Stimulated activated CD4-positive, alpha-beta T cell treated with anti-CD3 and anti-CD28 coated beads, Interleukin-15, amount 100 ng/mL, for 48 hours (primary cell): Measurements from ENCODE around the gene IFNA5.

Experiments
- DNase-seq, 2 donors: peaks; one replicate each; pipeline ENCODE4 v3.0.0-alpha.2; 2020; ENCODE audit warnings: low read depth in 2 of 2

Gene IFNA5

DNA sequence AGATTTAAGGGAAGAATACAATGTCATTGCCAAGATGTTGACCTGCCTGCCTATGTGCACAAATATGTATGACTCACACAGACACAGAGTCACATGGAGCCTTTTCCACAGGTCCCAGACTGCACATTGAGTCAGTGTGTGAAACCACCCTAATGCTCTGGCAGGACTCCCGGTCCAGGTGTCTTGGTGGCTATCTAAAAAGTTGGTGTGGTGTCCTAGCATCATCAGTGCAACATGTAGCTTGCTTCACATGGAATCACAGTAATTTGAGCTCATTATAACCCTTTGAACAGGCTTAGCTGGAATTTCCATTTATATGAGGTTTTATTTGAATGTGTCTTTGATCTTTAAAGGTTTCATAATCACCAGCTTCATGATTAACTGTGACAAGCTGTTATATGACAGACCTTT is 10.7 kb downstream of the IFNA5 start:
- no peak for DNase-seq

DNA sequence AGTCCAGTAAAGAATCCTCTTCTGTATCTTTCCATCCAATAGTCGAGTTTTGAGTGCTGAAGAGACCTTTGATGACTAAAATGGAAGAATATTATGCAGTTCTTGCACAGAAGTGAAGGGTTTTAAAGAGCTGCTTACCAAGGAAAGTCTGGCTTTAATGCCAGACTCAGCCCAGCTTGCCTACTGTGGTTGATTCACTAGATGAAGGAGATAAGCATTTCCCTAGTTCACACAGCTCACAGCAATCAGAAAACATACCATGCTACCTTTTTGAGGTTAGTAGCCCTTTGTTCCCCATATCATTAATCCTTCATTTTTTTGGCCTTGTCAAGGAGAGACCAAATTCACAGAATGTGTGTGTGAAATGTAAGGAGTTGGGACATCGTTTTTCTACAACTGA is 15.3 kb downstream of the IFNA5 start:
- DNase-seq: no peak

DNA sequence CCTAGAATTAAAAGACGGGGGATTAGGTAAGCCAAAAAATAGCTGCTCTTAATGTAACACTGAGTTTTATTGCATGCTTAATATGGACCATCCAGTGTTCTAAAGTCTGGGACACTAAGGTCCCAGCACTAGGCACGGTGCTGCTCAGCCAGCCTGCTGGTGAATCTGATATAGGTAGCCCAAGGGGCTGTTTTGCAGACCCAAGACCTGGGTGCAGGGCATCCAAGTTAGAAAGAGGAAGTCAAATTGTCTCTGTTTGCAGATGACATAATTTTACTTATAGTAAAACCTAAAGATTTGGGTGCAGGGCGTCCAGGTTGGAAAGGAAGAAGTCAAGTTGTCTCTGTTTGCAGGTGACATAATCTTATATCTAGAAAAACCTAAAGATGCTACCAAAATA is 17.8 kb downstream of the IFNA5 start:
- DNase-seq: no peak

DNA sequence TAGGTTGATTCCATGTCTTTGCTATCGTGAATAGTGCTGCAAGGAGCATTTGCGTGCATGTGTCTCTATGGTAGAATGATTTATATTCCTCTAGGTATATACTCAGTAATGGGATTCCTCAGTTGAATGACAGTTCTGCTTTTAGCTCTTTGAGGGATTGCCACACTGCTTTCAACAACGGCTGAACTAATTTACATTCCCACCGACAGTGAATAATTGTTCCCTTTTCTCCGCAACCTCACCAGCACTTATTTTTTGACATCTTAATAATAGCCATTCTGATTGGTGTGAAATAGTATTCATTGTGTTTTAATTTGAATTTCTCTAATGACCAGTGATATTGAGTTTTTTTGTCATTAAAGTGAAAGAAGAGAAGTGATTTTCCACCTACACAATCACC is 18.5 kb downstream of the IFNA5 start:
- no peak for DNase-seq

DNA sequence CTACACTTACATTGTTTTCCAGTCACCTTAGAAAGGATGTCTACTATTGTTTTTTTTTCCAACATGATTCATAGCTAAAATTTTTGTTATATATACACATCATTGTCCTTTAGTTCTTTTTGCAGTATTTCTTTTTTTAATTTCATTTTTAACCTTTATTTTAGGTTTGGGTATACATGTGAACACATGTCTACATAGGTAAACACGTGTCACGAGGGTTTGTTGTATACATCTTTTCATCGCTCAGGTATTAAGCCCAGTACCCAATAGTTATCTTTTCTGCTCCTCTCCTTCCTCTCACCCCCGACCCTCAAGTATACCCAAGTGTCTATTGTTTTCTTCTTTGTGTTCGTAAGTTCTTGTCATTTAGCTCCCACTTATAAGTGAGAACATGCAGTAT is 19.0 kb downstream of the IFNA5 start:
- no peak for DNase-seq

DNA sequence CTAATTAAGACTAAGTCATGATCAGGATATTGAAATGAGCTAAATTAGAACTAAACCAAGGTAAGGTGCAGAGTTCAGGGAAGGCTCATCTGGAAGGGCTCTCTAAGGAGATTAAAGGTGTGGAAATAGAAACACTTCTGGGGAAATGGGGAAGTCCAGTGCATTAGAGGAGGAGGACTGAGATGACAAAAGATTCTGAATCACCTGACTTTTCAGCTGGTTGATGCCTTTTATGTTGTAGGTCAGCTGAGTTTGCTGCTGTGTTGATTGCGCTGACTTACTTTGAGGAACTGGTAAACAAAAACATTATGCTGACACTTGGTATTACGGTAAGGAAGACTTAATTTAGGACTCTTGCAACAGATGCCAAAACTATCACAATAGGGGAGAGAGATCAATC is 23.8 kb downstream of the IFNA5 start:
- no peak for DNase-seq

DNA sequence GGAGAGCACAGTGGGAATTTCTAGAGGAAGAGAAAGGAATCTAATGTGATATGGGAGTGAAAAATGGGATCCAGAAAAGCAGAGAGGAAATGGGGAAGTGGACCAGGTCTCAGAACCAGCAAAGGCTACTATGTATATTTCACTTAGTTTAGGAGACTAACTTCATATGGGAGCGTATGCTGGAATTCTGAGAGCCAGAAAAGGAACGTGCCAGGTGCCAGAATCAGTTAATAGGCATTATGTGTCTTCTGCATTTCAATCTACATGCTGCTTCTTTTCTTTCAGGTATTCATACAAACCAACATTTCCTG is 36.8 kb downstream of the IFNA5 start:
- DNase-seq: no peak

DNA sequence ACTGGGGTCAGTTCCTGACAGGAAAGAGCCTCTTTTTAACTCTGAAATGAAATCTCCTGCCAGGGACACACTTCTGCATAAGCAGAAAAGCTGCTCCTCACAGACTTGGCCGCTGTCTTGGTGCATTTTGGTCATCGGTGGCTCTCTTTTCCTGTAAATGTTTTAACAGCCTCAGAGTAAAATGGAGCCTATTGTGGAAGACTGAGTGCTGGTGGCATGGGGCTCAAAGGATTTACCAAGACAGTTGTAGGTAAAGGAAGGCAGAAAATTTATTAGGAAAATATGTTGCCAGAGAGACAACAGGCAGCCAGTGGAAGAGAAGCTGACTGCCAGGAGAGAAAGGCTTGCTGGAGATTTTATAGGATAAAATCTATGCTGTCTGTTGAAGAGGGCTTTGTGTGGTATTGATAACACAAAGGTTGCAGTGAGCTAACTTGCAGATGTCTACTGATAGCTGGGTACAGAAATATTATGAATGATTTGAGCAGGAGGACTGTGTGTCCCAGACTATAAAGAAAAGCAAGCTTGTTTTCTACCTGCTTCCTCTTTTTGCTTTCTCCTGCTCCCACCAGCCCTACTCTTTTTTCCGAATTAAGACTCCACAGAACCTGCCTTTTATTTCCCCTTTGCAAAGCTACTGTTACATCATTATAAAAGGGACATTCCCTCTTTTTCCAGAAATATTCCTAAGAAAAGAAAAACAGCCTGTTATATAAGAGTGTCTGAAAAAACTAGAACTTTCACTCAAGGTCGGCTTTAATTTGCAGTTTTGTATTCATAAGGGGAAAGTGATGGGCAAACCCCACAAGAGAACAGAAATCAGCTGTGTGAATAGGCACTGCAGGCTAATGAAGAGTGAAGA is 37.4 kb downstream of the IFNA5 start:
- no peak for DNase-seq

DNA sequence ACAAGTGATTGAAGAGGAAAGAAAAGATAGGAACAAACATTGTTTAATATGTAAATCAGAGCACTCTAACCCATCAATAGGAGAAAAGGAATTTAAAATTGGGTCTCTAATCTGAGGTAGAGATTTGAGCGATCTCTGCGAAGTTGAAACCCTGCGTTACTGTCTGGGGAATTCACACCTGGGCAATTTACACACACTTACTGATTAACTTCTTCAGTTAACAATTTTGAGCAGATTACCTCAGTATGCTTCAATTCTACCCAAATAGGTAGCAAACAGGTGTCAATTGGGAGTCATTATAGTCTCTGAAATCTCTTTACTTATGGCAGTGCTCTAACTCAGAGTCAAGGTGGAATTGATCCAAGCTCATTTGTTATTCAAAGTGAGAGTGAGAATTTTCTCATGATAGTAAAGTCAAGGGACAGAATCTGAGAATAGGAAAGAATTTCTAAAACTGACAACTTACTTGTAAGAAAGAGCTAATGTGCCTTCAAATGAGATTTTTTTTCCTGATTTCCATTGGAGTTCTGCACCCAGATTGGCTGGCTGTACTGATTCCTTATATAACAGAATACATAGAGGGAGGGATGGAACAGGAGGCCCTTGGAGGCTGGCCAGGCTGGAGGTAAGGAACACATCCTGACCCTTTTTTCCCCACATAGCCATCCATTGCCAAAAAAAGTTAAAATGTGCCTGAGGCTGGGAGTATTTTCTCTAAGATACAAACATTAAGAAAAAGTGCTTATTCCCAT is 38.2 kb downstream of the IFNA5 start:
- DNase-seq: no peak

DNA sequence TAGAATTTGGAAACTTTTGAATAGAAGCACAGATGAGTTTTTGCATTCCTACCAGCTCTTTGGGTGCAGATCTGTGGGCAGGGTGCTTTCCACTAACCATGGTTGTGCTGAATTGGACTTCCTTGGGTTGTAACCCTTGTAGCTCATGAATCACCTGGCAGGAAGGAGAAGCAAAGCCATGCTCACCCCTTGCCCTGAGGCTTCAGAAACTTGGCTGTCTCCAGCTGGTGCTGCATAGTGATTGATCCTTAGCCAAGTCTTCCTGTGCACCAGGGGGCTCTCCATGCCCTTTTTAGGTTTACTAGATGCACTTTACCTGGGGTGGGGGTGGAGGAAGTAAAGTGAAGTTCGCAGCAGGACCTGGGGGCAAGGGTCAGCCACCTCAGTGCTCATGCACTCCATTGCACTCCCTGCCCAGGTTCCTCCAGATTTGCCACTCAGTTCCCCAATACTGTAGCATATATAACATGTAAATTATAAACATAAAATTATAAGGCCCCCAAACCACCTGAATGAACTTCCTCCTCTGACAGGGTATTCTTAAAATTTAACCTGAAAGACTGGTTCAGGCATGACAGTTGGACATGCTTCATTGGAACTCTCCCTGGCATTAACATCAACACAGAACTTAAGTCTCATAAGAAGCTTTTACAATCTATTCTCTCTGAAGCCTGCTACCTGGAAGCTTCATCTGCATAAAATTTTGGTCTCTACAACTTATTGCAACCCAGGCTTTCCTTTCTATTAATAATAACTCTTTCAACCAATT is 39.5 kb downstream of the IFNA5 start:
- no peak for DNase-seq

DNA sequence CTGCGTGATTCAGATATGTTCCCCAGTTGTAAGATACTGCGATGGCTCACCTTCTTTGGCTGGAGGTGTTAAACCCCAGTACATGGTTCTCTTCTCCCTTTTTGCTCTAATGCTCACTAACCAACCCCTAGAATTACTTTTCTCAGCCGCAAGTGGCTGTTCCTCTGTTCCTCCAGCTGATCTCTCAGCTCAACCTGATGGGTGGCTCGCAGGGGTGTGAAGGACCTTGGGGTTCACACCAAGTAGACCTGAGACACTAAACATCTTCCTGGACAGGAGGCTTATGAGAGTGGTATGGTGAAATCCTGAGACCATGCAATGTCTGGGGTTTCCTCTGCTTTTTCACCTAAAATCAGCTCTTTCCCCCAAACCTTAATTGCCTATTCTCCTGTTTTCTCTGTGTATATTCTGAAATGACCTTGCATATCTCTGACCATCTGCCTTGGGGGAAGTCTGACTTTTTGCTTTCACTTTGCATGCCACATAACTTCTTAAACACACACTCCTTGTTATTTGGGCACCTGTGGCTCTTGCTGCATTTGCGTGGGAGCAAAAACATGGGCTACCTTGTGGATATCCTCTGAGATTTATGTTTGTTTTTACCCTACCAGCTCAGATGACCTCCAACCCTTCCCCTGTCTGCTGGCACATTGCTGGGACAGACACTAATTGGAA is 49.4 kb downstream of the IFNA5 start:
- no peak for DNase-seq
